ENCODE measurements around the gene PSMC6.

- no peak for TF ChIP-seq BHLHE40 (IDR thresholded peaks at IDR 0.05; ENCODE audit: borderline replicate concordance)
- TF ChIP-seq PKNOX1 (IDR thresholded peaks at IDR 0.05), result no peak
- no peak for TF ChIP-seq SP1 (IDR thresholded peaks at IDR 0.05)
- no peak for TF ChIP-seq LEF1 (IDR thresholded peaks at IDR 0.05; ENCODE audit: borderline replicate concordance)
- no peak for TF ChIP-seq ARNT (IDR thresholded peaks at IDR 0.05)
- TF ChIP-seq FOXK2 (IDR thresholded peaks at IDR 0.05), result no peak
- TF ChIP-seq CTBP1 (IDR thresholded peaks at IDR 0.05; ENCODE audit: borderline replicate concordance), result no peak
- TF ChIP-seq SUZ12 (IDR thresholded peaks at IDR 0.05), result no peak
- TF ChIP-seq NFRKB (IDR thresholded peaks at IDR 0.05), result no peak
- TF ChIP-seq TARDBP (IDR thresholded peaks at IDR 0.05), result no peak
- no peak for TF ChIP-seq HDGF (IDR thresholded peaks at IDR 0.05; ENCODE audit: borderline replicate concordance)
- TF ChIP-seq ELF4 (IDR thresholded peaks at IDR 0.05), result no peak
- TF ChIP-seq FOXA1 (IDR thresholded peaks at IDR 0.05), result no peak
These were observed 28.4 kb upstream of the PSMC6 start for GRCh38 chr14:52678591-52678990.
